ENCODE measurements around the gene DHX40. TPM values are rescaled to one million over a fixed set of nuclear protein-coding genes. Genes with fewer than 3 reads are reported as not detected.

DHX40 gene
- total and polyA plus RNA-seq, 2 of the 8 experiments (the other 6 are each of a cell fraction or from before 2014, with no cell fraction given), result 13.5 to 28.3 TPM

DNA sequence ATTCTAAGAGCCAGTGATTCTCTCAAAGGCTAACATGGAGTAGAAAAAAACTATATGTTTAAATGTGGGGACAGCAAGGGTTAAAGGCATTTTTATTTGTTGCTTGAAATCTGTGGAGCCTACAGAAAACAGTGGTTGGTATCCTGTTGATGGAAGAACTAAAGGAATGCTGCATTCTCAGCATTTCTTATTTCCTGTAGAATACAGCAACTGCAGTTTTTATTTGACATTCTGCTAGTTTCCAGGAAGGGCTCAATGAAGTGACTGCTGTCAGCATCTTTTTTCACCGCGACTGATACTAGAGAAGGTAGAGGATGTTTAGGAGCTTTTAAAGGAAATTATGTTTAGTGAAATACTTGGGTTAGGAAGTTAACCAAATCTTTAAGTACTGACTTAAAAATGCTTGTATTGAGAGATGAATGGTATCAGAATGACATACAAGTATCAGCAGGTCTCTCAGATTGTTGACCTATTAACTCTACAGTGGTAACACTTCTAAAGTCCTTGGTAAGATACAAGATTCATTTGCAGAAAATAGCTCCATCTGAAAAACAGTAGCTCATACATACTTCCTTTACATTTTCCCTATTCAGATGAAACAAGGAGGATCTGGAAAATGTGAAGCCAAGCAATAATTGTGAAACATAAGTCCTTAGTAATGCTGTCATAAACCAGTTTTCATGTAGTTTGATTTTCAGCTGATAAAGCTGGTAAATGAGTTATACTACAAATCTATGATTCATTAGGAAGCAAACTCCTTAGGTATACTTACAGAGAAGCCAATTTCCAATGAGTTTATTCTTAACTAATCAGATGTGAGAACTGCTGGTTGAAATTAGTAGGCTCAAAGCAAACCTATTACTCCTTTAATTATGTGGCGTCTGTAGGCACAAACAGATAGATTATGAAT, 69.5 kb downstream of the DHX40 start:
- Histone ChIP-seq H2AFZ (ENCODE audit: low read length) (no peak overlapping the region), H3K36me3 (ENCODE audit: control insufficient read depth in 2 of 4, insufficient read depth in 4 of 4, low read length in 3 of 4) (no peaks in the 10 kb centered on the region; a peak in 1 of 8 replicates), H3K9ac (replicated peaks in 1 of 4; ENCODE audit: extremely low read depth in 1 of 4, low read depth in 3 of 4, low read length in 3 of 4) (no peak overlapping the region), H2AK5ac (ENCODE audit: low read depth, low read length) (no peak overlapping the region), H2BK5ac (ENCODE audit: low read depth, low read length) (no peak overlapping the region), H3K18ac (ENCODE audit: extremely low read depth, low read length) (no peak overlapping the region), H3K56ac (replicated peaks; ENCODE audit: insufficient read length, low read depth, low read length) (no peak overlapping the region), H2BK20ac (ENCODE audit: low read length) (no peak overlapping the region), H3K79me1 (ENCODE audit: low read depth, low read length) (no peaks in the 10 kb centered on the region), H3K27me3 (replicated peaks in 1 of 4; ENCODE audit: control insufficient read depth in 3 of 4, extremely low read depth in 1 of 4, insufficient read depth in 3 of 4, low read length in 3 of 4) (no peaks in the 10 kb centered on the region), H4K20me1 (replicated peaks in 1 of 2; ENCODE audit: control insufficient read depth in 1 of 2, insufficient read depth in 2 of 2, low read length in 2 of 2) (peaks cover 5 to 16% of the 10 kb centered on the region in 2 experiments), H3K9me3 (ENCODE audit: insufficient read depth in 2 of 2, low read depth in 1 of 2, low read length in 1 of 2) (0 out of 4 replicates have a peak, but pooled peaks cover 0 to 4% of the 10 kb centered on the region in 2 experiments), H4K5ac (ENCODE audit: insufficient read length, low read depth, low read length) (no peak overlapping the region), H3K14ac (ENCODE audit: insufficient read length) (no peak overlapping the region), H3K4me3 (ENCODE audit: extremely low read depth in 1 of 4, insufficient read depth in 2 of 4, low read depth in 3 of 4, low read length in 4 of 4) (no peak overlapping the region), H2BK120ac (replicated peaks; ENCODE audit: low read depth, low read length) (no peak overlapping the region), H3K4ac (replicated peaks; ENCODE audit: insufficient read length, low read depth, low read length) (no peak overlapping the region), H3K79me2 (ENCODE audit: control insufficient read depth in 1 of 2, insufficient read depth in 2 of 2, low read length in 2 of 2) (peaks cover 19 to 93% of the 10 kb centered on the region in 2 experiments), H3K27ac (ENCODE audit: low read depth, low read length) (no peak overlapping the region), H2BK12ac (ENCODE audit: low read depth, low read length) (no peak overlapping the region), H4K91ac (replicated peaks; ENCODE audit: insufficient read length, low read length) (no peak overlapping the region), H3K4me2 (ENCODE audit: insufficient read depth in 1 of 2, low read depth in 2 of 2, low read length in 2 of 2) (peak overlapping the region in 1 of 2 experiments; percentile 31; a peak in 2 of 4 replicates), H2BK15ac (ENCODE audit: low read length) (no peak overlapping the region), H3K4me1 (replicated peaks in 1 of 4; ENCODE audit: control insufficient read depth in 3 of 4, insufficient read depth in 4 of 4, low read length in 3 of 4) (peaks cover 0 to 6% (median 4%) of the 10 kb centered on the region in 4 experiments; a peak in 5 of 7 replicates), H4K8ac (ENCODE audit: extremely low read depth, insufficient read depth, low read length) (no peak overlapping the region), H3K23ac (ENCODE audit: insufficient read length) (no peak overlapping the region), H3K23me2 (ENCODE audit: low read depth, low read length) (no peaks in the 10 kb centered on the region)
- ChIA-PET POLR2A (ENCODE audit: partially characterized antibody) (interaction anchor here (0.5 to 4.2 kb wide), 5 partner anchors 8 to 118 kb away, joined by 3 to 17 read pairs (median 4); partner anchors contain the start of gene CLTC), CTCF (ENCODE audit: partially characterized antibody) (interaction anchor here (0.6 kb wide), 1 partner anchor 29 kb away, joined by 3 read pairs; no protein-coding TSS in a partner anchor)
- DNase-seq (ENCODE audit: low read depth in 1 of 2, low spot score in 2 of 2), result no peak
- 66% methylated on average over 3 of the region's 3 CpGs; no CpG with 5 or more reads in 1 of the 2 experiments for WGBS, 2 experiments (ENCODE audit: extremely low coverage in 1 of 2, insufficient coverage in 1 of 2, insufficient read length in 1 of 2, insufficient replicate concordance in 2 of 2, low coverage in 1 of 2, low lambda C conversion rate in 2 of 2, missing lambda C conversion rate in 1 of 2)
- FAIRE-seq, result no peak
- TF ChIP-seq CREB1 (IDR thresholded peaks at IDR 0.05) (no peak), NANOG (IDR thresholded peaks at IDR 0.05; ENCODE audit: insufficient read depth, low read depth, low read length, poor library complexity, severe bottlenecking) (no peak), TEAD4 (IDR thresholded peaks at IDR 0.05; ENCODE audit: low read depth, low read length) (peak; percentile 57; the same call in 1 of the 2 replicates), RXRA (IDR thresholded peaks at IDR 0.05; ENCODE audit: insufficient read depth, low read depth, low read length) (no peak), KDM1A (IDR thresholded peaks at IDR 0.05; ENCODE audit: borderline replicate concordance, low read length) (no peak), CHD2 (IDR thresholded peaks at IDR 0.05; ENCODE audit: low read length) (no peak), MAFK (IDR thresholded peaks at IDR 0.05; ENCODE audit: low read depth, low read length) (no peak; the same call in 1 of the 2 replicates)
